Limb (tissue), 2 donors: Measurements from ENCODE around the gene FOSB.

ENCODE experiments used
- DNase-seq, 2 donors: peaks; one replicate each; pipeline ENCODE4 v3.0.0-alpha.2; 2016; ENCODE audit errors: extremely low spot score in 2 of 2

The FOSB gene

GRCh38 chr19:45478454-45479238 is 10.8 kb downstream of the FOSB start:
- DNase-seq, result peak; percentile 90 to 91

- no peak for DNase-seq
Measured at GRCh38 chr19:45483033-45483432, 15.2 kb downstream of the FOSB start.

- no peak for DNase-seq
Measured at GRCh38 chr19:45484273-45484945, 16.6 kb downstream of the FOSB start.

- DNase-seq, result peak; percentile 92 to 96
Measured at GRCh38 chr19:45485305-45486077, 17.7 kb downstream of the FOSB start.

- DNase-seq, result no peak
Measured at GRCh38 chr19:45488708-45489107, 20.9 kb downstream of the FOSB start.

GRCh38 chr19:45489216-45489855 is 21.5 kb downstream of the FOSB start:
- DNase-seq, result no peak

GRCh38 chr19:45492137-45492626 is 24.4 kb downstream of the FOSB start:
- no peak for DNase-seq

GRCh38 chr19:45492627-45493470 is 25.1 kb downstream of the FOSB start:
- peak; percentile 55 to 76 for DNase-seq

GRCh38 chr19:45494261-45494916 is 26.6 kb downstream of the FOSB start:
- DNase-seq, result no peak

GRCh38 chr19:45495178-45495577 is 27.4 kb downstream of the FOSB start:
- DNase-seq, result no peak

GRCh38 chr19:45496349-45496953 is 28.7 kb downstream of the FOSB start:
- DNase-seq, result peak; percentile 22 to 84

GRCh38 chr19:45497791-45498190 is 30.0 kb downstream of the FOSB start:
- no peak for DNase-seq

- no peak for DNase-seq
Measured at GRCh38 chr19:45498411-45499195, 30.8 kb downstream of the FOSB start, which contains the start of gene PPM1N. PPM1N (plus strand) TSS chr19:45498443; CDS start chr19:45498473, 30 bp downstream.

- no peak for DNase-seq
Measured at GRCh38 chr19:45499196-45500180, 31.7 kb downstream of the FOSB start.

GRCh38 chr19:45500918-45501729 is 33.3 kb downstream of the FOSB start:
- DNase-seq, result no peak

- DNase-seq, result no peak
Measured at GRCh38 chr19:45501730-45502014, 33.9 kb downstream of the FOSB start.

- DNase-seq, result no peak
Measured at GRCh38 chr19:45502111-45502510, 34.3 kb downstream of the FOSB start.
